Measurements from ENCODE around the gene PTPRC.

GRCh38 chr1:198662821-198663220, 24.0 kb downstream of the PTPRC start:
- TF ChIP-seq CTCF (conservative IDR thresholded peaks at IDR 0.05 in 1 of 2, IDR thresholded peaks at IDR 0.05 in 1 of 2; ENCODE audit: low read depth in 1 of 2, low read length in 2 of 2) (no peak), EZH2 (IDR thresholded peaks at IDR 0.05; ENCODE audit: low read length, missing control alignments) (no peak)
